Urothelium cell line (cell line): ENCODE measurements around the gene INHBE.
"Not testable (repeated sequence)": the region's sequence is repeated elsewhere in the genome, so short reads cannot be mapped to it uniquely, and the experiment has no call there.

Experiments
- DNase-seq: peaks from one replicate; pipeline ENCODE4 v3.0.0; 2011; ENCODE audit warnings: low spot score, mixed read lengths
- FAIRE-seq: peaks from 2 replicates; lab custom pipeline; 2011; peaks lifted over from hg19 to GRCh38; lab: Jason Lieb, UNC

The INHBE gene

DNA sequence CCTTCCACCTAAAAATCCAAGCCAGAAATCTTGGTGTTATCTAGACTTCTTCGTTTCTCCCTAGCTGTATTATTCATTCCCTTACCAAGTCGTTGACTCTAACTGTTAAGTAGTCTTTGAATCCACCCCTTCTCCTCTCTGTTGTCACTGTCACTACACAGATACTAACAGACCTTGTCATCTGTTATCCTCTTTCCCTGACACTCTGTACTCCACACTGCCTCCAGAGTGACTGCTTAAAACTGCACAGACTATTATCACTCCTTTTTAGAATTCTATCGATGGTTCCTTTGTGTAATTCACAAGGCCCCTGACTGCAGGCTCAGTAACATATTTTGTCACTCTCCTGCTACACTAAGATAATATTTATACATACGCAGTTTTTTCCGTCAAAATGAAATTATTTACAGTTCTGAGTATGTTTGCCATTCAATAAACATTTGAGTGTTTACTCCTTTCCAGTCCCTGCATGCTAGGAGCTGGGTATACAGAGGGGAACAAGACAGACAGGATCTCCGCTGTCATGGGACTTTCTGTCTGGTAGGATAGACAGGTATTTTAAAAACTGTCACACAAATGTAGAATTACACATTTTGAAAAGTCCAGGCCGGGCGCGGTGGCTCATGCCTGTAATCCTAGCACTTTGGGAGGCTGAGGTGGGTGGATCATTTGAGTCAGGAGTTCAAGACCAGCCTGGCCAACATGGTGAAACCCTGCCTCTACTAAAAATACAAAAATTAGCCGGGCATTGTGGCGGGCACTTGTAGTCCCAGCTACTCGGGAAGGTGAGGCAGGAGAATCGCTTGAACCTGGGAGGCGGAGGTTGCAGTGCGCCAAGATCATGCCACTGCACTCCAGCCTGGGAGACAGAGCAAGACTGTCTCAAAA lies 36.5 kb downstream of the INHBE start:
- DNase-seq, result no peak
- no peak for FAIRE-seq

DNA sequence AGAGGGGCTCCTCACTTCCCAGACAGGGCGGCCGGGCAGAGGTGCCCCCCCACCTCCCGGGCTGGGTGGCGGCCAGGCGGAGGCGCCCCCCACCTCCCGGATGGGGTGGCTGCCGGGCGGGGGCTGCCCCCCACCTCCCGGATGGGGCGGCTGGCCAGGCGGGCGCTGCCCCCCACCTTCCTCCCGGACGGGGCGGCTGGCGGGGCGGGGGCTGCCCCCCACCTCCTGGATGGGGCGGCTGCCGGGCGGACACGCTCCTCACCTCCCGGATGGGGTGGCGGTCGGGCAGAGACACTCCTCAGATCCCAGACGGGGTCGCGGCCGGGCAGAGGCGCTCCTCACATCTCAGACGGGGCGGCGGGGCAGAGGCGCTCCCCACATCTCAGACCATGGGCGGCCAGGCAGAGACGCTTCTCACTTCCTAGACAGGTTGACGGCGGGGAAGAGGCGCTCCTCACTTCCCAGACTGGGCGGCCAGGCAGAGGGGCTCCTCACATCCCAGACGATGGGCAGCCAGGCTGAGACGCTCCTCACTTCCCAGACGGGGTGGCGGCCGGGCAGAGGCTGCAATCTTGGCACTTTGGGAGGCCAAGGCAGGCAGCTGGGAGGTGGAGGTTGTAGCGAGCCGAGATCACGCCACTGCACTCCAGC lies 40.1 kb downstream of the INHBE start:
- not testable (repeated sequence) for DNase-seq, FAIRE-seq

DNA sequence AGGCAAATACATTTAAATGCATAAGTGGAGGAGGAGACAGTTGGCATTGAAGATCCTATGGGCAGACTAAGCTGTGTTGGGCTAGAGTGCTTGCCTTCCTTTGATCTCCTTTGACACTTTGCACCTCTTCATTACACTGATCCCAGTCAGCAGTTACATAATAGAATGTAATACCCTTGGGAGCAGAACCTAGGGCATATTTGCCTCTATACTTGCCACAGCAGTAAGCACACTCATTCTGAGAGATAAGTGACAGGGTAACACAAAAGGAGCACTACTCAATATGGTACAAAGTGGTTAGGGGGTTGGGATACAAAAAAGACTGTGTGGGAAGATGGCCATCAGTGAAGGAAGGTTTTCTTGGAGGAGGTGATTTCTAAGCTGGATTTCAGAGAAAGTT lies 41.7 kb downstream of the INHBE start:
- no peak for FAIRE-seq
- DNase-seq, result no peak

DNA sequence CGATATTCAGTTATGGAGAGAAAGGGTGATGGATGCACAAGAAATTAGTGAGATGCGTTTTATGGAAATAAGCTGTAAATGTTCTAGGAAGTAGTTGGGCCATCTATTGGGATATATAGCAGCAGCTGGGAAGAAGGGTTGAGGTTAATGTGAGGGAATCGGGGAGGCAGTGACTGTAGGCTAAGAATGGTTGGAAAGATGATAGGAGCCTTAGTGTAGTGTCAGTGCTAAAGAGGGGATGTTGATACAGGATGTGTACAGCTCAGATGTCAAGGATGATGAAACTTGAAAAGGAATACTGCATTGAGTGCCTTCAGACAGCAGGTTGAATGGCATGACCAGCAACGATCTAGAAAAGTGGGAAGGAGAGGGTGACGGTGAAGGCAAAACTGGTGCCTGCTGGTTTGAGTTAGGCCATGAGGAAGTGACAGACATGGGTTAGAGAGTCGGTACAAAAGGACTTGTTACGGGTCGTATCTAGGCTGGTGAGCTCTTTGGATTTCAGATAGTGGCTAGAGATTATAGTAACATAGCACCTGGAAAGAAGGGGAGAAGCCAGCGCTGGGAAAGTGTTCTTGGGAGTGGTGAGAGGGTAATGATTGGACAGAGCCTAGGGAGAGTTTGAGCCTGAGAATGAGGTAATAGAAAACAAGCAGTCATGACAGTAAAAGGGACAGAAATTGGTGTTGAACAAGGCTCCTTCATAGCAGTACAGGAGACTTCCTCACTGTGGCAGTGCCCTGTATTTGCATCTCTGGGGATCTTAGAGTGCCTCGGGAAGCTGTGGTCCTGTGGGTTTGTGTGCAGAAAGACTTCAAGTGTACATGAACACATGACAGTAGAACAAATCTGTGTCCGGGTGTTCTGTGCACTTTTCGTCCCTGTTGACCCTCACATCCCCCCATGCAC lies 42.4 kb downstream of the INHBE start:
- DNase-seq (no peak), FAIRE-seq (no peak)

DNA sequence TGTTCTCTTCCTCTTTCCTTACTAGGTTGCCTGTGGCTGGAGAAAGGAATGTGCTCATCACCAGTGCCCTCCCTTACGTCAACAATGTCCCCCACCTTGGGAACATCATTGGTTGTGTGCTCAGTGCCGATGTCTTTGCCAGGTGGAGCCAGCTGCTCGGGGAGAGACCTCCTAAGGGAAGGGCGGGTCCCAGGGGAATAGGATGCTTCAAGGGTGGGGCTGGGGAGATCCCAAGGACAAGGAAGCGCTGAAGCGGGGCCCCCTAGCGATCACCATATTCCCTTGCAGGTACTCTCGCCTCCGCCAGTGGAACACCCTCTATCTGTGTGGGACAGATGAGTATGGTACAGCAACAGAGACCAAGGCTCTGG lies 43.0 kb downstream of the INHBE start:
- DNase-seq (no peak), FAIRE-seq (no peak)

DNA sequence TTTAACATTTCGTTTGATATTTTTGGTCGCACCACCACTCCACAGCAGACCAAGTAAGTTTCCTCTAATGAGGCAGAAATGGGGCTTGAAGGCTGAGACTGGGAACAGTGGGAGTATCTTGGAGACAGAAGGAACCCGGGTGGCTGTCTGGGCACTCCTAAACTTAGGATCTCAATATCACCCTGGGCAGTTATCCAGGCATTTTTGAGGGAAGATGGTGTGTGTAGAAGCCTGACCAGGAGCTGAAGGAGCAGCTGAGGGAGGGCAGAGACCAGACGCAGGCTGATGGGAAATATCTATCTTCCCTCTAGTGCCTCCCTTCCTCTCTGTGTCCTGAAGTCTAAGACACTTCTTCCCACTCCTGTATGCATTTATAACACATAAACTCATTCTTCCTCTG lies 43.5 kb downstream of the INHBE start:
- FAIRE-seq, result no peak
- DNase-seq, result no peak

DNA sequence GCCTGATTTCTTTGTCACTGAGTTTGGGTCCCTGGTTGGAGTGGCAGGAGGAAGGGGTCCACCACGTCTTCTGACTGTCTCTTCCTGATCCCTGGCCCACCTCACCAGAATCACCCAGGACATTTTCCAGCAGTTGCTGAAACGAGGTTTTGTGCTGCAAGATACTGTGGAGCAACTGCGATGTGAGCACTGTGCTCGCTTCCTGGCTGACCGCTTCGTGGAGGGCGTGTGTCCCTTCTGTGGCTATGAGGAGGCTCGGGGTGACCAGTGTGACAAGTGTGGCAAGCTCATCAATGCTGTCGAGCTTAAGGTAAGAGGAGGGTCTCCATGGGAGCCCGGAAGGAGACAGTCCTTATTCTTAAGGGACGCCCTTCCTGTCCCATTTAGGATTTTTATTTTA lies 45.1 kb downstream of the INHBE start:
- no peak for DNase-seq
- FAIRE-seq, result no peak

DNA sequence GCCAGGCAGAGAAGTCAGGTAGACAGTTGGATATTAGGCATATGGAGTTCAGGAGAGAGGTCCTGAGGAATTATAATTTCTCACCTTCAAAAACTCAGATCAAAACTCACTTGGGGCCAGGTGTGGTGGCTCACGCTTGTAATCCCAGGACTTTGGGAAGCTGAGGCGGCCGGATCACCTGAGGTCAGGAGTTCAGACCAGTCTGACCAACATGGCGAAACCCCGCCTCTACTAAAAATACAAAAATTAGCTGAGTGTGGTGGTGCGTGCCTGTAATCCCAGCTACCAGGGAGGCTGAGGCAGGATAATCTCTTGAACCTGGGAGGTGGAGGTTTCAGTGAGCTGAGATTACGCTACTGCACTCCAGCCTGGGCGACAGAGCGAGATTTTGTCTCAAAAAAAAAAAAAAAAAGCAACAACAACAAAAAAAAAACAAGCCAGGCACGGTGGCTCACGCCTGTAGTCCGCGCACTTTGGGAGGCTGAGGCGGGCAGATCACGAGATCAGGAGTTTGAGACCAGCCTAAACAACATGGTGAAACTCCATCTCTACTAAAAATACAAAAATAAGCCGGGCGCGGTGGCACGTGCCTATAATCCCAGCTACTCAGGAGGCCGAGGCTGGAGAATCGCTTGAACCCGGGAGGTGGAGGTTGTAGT lies 47.3 kb downstream of the INHBE start:
- FAIRE-seq, DNase-seq: not testable (repeated sequence)

DNA sequence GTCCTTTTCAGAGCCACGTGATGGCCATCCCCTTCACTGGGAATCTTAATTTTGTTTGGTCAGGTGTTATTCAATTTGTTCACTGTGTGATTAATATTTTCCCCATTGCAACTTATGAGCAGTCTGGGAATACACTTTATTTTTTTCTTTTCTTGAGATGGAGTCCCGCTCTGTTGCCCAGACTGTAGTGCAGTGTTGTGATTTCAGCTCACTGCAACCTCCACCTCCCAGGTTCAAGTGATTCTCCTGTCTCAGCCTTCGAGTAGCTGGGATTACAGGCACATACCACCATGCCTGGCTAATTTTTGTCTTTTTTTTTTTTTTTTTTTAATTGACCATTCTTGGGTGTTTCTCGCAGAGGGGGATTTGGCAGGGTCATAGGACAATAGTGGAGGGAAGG lies 51.4 kb downstream of the INHBE start:
- DNase-seq, FAIRE-seq: not testable (repeated sequence)
